WTC11 (cell line): ENCODE data around the gene PLA2G12B. TPM values are rescaled to one million over a fixed set of nuclear protein-coding genes. Genes with fewer than 3 reads are reported as not detected.

Experiments
- ATAC-seq: fragments of 200-7000 bp; cut with Tn5 transposase; 2 replicates; pipeline ENCODE4 v1.10.0; 2021; ENCODE audit warnings: mild to moderate bottlenecking, moderate library complexity
- CTCF ChIA-PET: fragments of 300-600 bp; sonication (Branson Sonifier 250); formaldehyde crosslinking; loops from one replicate; lab custom pipeline; 2021; ENCODE audit warnings: antibody characterized with exemption; lab: Charles Lee
- POLR2A ChIA-PET: fragments of 350-600 bp; sonication (Branson Sonifier 250); formaldehyde crosslinking; loops from one replicate; lab custom pipeline; 2021; ENCODE audit warnings: antibody characterized with exemption; lab: Charles Lee
- DNase-seq: peaks from one replicate; pipeline ENCODE4 v3.0.0; 2021; ENCODE audit warnings: low spot score
- H3K27ac Mint-ChIP-seq: 2 replicates; pipeline ENCODE4 v1.8.0; 2021; ENCODE audit warnings: mixed read lengths
- H3K27me3 Mint-ChIP-seq: 2 replicates; pipeline ENCODE4 v1.8.0; 2021; ENCODE audit warnings: low read depth, mild to moderate bottlenecking, moderate library complexity, mixed read lengths
- H3K36me3 Mint-ChIP-seq: 2 replicates; pipeline ENCODE4 v1.8.0; 2021; ENCODE audit warnings: mixed read lengths
- H3K4me1 Mint-ChIP-seq: 2 replicates; pipeline ENCODE4 v1.8.0; 2022; ENCODE audit warnings: mixed read lengths
- H3K4me3 Mint-ChIP-seq: 2 replicates; pipeline ENCODE4 v1.8.0; 2021; ENCODE audit warnings: mild to moderate bottlenecking, moderate library complexity, mixed read lengths
- H3K9me3 Mint-ChIP-seq: 2 replicates; pipeline ENCODE4 v1.8.0; 2021; ENCODE audit warnings: mixed read lengths
- ATF1 ChIP-seq: sonication (generic); formaldehyde crosslinking; IDR thresholded peaks from 2 replicates; pipeline ENCODE4 v1.8.1; 2023; ENCODE audit warnings: mild to moderate bottlenecking, moderate library complexity, missing genetic modification reagents
- CDX4 ChIP-seq: fragments of 250-450 bp; sonication (Bioruptor Pico); IDR thresholded peaks from 2 replicates; pipeline ENCODE4 v1.9.0; 2021; ENCODE audit warnings: moderate library complexity, mild to moderate bottlenecking, inconsistent platforms, borderline replicate concordance
- EMX1 ChIP-seq: fragments of 250-450 bp; sonication (Bioruptor Pico); IDR thresholded peaks from 2 replicates; pipeline ENCODE4 v1.8.0; 2021; ENCODE audit warnings: mild to moderate bottlenecking
- FOXP1 ChIP-seq: sonication (generic); formaldehyde crosslinking; IDR thresholded peaks from 2 replicates; pipeline ENCODE4 v1.8.0; 2022; ENCODE audit warnings: missing genetic modification reagents, mild to moderate bottlenecking, moderate library complexity, borderline replicate concordance
- GRHL2 ChIP-seq: fragments of 250-450 bp; sonication (Bioruptor Pico); IDR thresholded peaks from 2 replicates; pipeline ENCODE4 v1.8.0; 2022; ENCODE audit warnings: mild to moderate bottlenecking, moderate library complexity; ENCODE audit not compliant: insufficient replicate concordance, severe bottlenecking
- JAZF1 ChIP-seq: fragments of 250-450 bp; sonication (Bioruptor Pico); IDR thresholded peaks from 2 replicates; pipeline ENCODE4 v1.9.0; 2021; ENCODE audit warnings: moderate library complexity, mild to moderate bottlenecking, inconsistent platforms
- NFATC4 ChIP-seq: fragments of 250-450 bp; sonication (Bioruptor Pico); IDR thresholded peaks from 2 replicates; pipeline ENCODE4 v1.9.0; 2021; ENCODE audit warnings: mild to moderate bottlenecking
- NFE2L1 ChIP-seq: sonication (generic); formaldehyde crosslinking; IDR thresholded peaks from 2 replicates; pipeline ENCODE4 v1.8.1; 2023; ENCODE audit warnings: missing genetic modification reagents
- NR3C1 ChIP-seq: sonication (generic); formaldehyde crosslinking; conservative IDR thresholded peaks from 2 replicates; pipeline ENCODE4 v1.8.1; 2023; ENCODE audit warnings: low read depth, mild to moderate bottlenecking, missing genetic modification reagents
- RORB ChIP-seq: fragments of 250-450 bp; sonication (Bioruptor Pico); IDR thresholded peaks from 2 replicates; pipeline ENCODE4 v1.9.0; 2021; ENCODE audit warnings: mild to moderate bottlenecking
- TEAD4 ChIP-seq: sonication (generic); formaldehyde crosslinking; IDR thresholded peaks from 2 replicates; pipeline ENCODE4 v1.8.0; 2022; ENCODE audit warnings: mild to moderate bottlenecking, missing genetic modification reagents
- TP53 ChIP-seq: sonication (generic); formaldehyde crosslinking; IDR thresholded peaks from 2 replicates; pipeline ENCODE4 v1.8.1; 2023; ENCODE audit warnings: mild to moderate bottlenecking, missing genetic modification reagents
- ZNF263 ChIP-seq: sonication (generic); formaldehyde crosslinking; IDR thresholded peaks from 2 replicates; pipeline ENCODE4 v1.8.1; 2022; ENCODE audit warnings: low read depth, mild to moderate bottlenecking, moderate library complexity, missing genetic modification reagents
- ZNF532 ChIP-seq: fragments of 250-450 bp; sonication (Bioruptor Pico); IDR thresholded peaks from 2 replicates; pipeline ENCODE4 v1.9.0; 2021; ENCODE audit warnings: mild to moderate bottlenecking, borderline replicate concordance
- total RNA-seq: library from RNA; stranded (reverse); gene quantifications from 3 replicates; pipeline ENCODE4 v1.2.3, GENCODE V29; 2021
- TF ChIP-seq, protein P1 (sequence below): sonication (generic); formaldehyde crosslinking; IDR thresholded peaks from 2 replicates; pipeline ENCODE4 v1.8.1; 2023; ENCODE audit warnings: mild to moderate bottlenecking, missing genetic modification reagents, moderate library complexity
- TF ChIP-seq, protein P2 (sequence below): sonication (generic); formaldehyde crosslinking; IDR thresholded peaks from 2 replicates; pipeline ENCODE4 v1.8.1; 2022; ENCODE audit warnings: missing genetic modification reagents, borderline replicate concordance
- TF ChIP-seq, protein P3 (sequence below): sonication (generic); formaldehyde crosslinking; IDR thresholded peaks from 2 replicates; pipeline ENCODE4 v1.8.1; 2022; ENCODE audit warnings: low read depth, missing genetic modification reagents, borderline replicate concordance

PLA2G12B gene
- total RNA-seq, 1 experiment from 2014 or later = not detected

DNA sequence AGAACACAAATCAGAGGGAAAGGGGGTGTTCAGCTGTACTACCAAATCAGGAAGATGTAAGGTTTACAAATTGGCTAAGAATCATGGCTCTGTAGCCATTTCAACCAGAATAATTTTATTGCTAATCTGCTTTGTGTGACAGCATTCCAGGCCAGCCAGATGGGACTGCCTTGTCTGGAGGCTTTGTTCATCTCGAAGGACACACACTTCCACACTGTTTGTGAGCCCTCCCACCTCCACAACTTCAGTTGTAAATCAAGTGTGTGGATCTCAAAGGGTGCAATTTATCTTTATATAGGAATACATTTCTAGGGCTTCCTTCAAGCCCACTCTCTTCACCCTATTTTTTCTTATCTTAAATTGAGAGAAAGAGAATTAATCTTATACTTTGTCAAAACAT is 68.0 kb downstream of the PLA2G12B start:
- no peaks in the 10 kb centered on the region for H3K27me3 Mint-ChIP-seq
- H3K4me1 Mint-ChIP-seq = peaks cover 47% of the 10 kb centered on the region
- peak overlapping the region; percentile 56; the same call in 1 of the 2 replicates for H3K4me3 Mint-ChIP-seq
- H3K9me3 Mint-ChIP-seq = peaks cover 33% of the 10 kb centered on the region
- POLR2A ChIA-PET = no interaction called here
- ATAC-seq (peak; percentile 38), DNase-seq (no peak)
- peaks cover 49% of the 10 kb centered on the region for H3K36me3 Mint-ChIP-seq
- CTCF ChIA-PET = no interaction called here
- no peak for TF ChIP-seq NFE2L1 (CRISPR knock-in tag)
- no peak for TF ChIP-seq CDX4 (CRISPR knock-in tag)
- peak overlapping the region; percentile 96 for H3K27ac Mint-ChIP-seq

DNA sequence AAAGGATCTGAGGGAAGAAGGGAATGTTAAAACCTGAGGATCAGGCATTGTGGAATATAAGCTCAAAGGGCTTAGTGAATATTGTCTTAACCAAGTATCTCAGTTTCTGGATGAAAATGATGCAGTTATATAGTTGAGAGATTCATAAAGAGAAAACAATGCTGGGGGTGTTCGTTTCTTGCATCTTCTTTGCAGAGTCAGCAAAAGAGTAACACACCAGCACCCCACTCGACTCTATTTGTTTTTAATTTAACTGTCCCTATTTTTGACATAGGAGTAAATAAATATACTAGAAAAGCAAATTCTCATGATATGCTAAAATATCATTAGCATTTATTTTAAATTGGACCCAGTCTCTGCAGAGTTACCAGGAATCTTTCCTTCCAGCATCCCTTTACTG is 68.7 kb downstream of the PLA2G12B start:
- H3K4me1 Mint-ChIP-seq = peaks cover 47% of the 10 kb centered on the region

More for the DNA sequence above, 68.7 kb downstream of the PLA2G12B start:
- H3K9me3 Mint-ChIP-seq = peaks cover 36% of the 10 kb centered on the region
- H3K27ac Mint-ChIP-seq = peak overlapping the region; percentile 96
- DNase-seq (no peak), ATAC-seq (no peak)
- ChIA-PET CTCF (no interaction called here), POLR2A (no interaction called here)
- TF ChIP-seq JAZF1 (CRISPR knock-in tag) (no peak), TP53 (CRISPR knock-in tag) (no peak), RORB (CRISPR knock-in tag) (no peak), FOXP1 (CRISPR knock-in tag) (no peak), GRHL2 (CRISPR knock-in tag) (no peak), ZNF263 (no peak), NFATC4 (no peak), NR3C1 (CRISPR knock-in tag) (no peak), ATF1 (CRISPR knock-in tag) (no peak), TEAD4 (CRISPR knock-in tag) (no peak), EMX1 (CRISPR knock-in tag) (no peak), ZNF532 (CRISPR knock-in tag) (no peak)
- TF ChIP-seq, protein P1, sequence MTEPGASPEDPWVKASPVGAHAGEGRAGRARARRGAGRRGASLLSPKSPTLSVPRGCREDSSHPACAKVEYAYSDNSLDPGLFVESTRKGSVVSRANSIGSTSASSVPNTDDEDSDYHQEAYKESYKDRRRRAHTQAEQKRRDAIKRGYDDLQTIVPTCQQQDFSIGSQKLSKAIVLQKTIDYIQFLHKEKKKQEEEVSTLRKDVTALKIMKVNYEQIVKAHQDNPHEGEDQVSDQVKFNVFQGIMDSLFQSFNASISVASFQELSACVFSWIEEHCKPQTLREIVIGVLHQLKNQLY (CRISPR knock-in tag) = no peak
- TF ChIP-seq, protein P2, sequence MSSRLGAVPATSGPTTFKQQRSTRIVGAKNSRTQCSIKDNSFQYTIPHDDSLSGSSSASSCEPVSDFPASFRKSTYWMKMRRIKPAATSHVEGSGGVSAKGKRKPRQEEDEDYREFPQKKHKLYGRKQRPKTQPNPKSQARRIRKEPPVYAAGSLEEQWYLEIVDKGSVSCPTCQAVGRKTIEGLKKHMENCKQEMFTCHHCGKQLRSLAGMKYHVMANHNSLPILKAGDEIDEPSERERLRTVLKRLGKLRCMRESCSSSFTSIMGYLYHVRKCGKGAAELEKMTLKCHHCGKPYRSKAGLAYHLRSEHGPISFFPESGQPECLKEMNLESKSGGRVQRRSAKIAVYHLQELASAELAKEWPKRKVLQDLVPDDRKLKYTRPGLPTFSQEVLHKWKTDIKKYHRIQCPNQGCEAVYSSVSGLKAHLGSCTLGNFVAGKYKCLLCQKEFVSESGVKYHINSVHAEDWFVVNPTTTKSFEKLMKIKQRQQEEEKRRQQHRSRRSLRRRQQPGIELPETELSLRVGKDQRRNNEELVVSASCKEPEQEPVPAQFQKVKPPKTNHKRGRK = no peak
- TF ChIP-seq, protein P3, sequence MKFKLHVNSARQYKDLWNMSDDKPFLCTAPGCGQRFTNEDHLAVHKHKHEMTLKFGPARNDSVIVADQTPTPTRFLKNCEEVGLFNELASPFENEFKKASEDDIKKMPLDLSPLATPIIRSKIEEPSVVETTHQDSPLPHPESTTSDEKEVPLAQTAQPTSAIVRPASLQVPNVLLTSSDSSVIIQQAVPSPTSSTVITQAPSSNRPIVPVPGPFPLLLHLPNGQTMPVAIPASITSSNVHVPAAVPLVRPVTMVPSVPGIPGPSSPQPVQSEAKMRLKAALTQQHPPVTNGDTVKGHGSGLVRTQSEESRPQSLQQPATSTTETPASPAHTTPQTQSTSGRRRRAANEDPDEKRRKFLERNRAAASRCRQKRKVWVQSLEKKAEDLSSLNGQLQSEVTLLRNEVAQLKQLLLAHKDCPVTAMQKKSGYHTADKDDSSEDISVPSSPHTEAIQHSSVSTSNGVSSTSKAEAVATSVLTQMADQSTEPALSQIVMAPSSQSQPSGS (CRISPR knock-in tag) = no peak
- no peak overlapping the region for H3K4me3 Mint-ChIP-seq
- H3K36me3 Mint-ChIP-seq = peaks cover 56% of the 10 kb centered on the region
- no peaks in the 10 kb centered on the region for H3K27me3 Mint-ChIP-seq

Other genes with a start within 250 kb of the PLA2G12B start
- not detected in 3 replicates for gene OIT3, start 61.1 kb downstream of the PLA2G12B start, total RNA-seq
- 34.4 to 62.8 TPM (median 59.9 TPM) in 3 replicates for gene P4HA1, start 142.1 kb upstream of the PLA2G12B start, total RNA-seq
- 1.8 to 2.9 TPM (median 2.0 TPM) in 3 replicates for gene NUDT13, start 155.6 kb upstream of the PLA2G12B start, total RNA-seq
- gene ECD, start 213.2 kb upstream of the PLA2G12B start, total RNA-seq = 31.6 to 38.2 TPM (median 33.7 TPM) in 3 replicates
- 13.8 to 19.8 TPM (median 19.8 TPM) in 3 replicates for gene FAM149B1, start 213.3 kb upstream of the PLA2G12B start, total RNA-seq